Astrocyte (in vitro differentiated cells and primary cell): Measurements from ENCODE around the gene CADM1. TPM values are rescaled to one million over a fixed set of nuclear protein-coding genes. Genes with fewer than 3 reads are reported as not detected.

Experiments used
- DNase-seq: peaks from one replicate; pipeline ENCODE4 v3.0.0-alpha.2; 2010; ENCODE audit warnings: low read depth
- FAIRE-seq: peaks from 2 replicates; lab custom pipeline; 2011; peaks lifted over from hg19 to GRCh38; lab: Jason Lieb, UNC
- H2AFZ ChIP-seq: 2 replicates; pipeline ENCODE4 v1.6.0; 2012; ENCODE audit warnings: low read depth, low read length, inconsistent platforms
- H3K27ac ChIP-seq: 2 replicates; pipeline ENCODE4 v1.5.1; 2011; ENCODE audit warnings: low read depth, low read length, inconsistent platforms
- H3K27me3 ChIP-seq: 2 replicates; pipeline ENCODE4 v1.6.0; 2011; ENCODE audit warnings: low read length, inconsistent platforms; ENCODE audit not compliant: insufficient read depth
- H3K36me3 ChIP-seq: 2 replicates; pipeline ENCODE4 v1.5.1; 2011; ENCODE audit warnings: low read length, inconsistent platforms; ENCODE audit not compliant: insufficient read depth
- H3K4me1 ChIP-seq: 2 replicates; pipeline ENCODE4 v1.5.1; 2011; ENCODE audit warnings: low read length, inconsistent platforms; ENCODE audit not compliant: insufficient read depth
- H3K4me2 ChIP-seq: 2 replicates; pipeline ENCODE4 v1.6.0; 2012; ENCODE audit warnings: low read length, inconsistent platforms
- H3K4me3 ChIP-seq: 2 replicates; pipeline ENCODE4 v1.5.1; 2011; ENCODE audit warnings: low read depth, mild to moderate bottlenecking, low read length, inconsistent platforms; ENCODE audit not compliant: insufficient read depth
- H3K79me2 ChIP-seq: 2 replicates; pipeline ENCODE4 v1.6.0; 2012; ENCODE audit warnings: mild to moderate bottlenecking, low read length, inconsistent platforms; ENCODE audit not compliant: insufficient read depth
- H3K9ac ChIP-seq: 2 replicates; pipeline ENCODE4 v1.6.0; 2012; ENCODE audit warnings: mild to moderate bottlenecking, low read length, inconsistent platforms
- H3K9me3 ChIP-seq: 2 replicates; pipeline ENCODE4 v1.5.1; 2012; ENCODE audit warnings: low read depth, mild to moderate bottlenecking, low read length, inconsistent platforms; ENCODE audit not compliant: insufficient read depth
- H4K20me1 ChIP-seq: 2 replicates; pipeline ENCODE4 v1.6.0; 2012; ENCODE audit warnings: low read length, inconsistent platforms; ENCODE audit not compliant: insufficient read depth
- H3K27ac Mint-ChIP-seq: one replicate; pipeline ENCODE4 v1.8.0; 2021; ENCODE audit warnings: mild to moderate bottlenecking, mixed read lengths; ENCODE audit not compliant: unreplicated experiment
- H3K27me3 Mint-ChIP-seq: one replicate; pipeline ENCODE4 v1.8.0; 2021; ENCODE audit warnings: low read depth, mixed read lengths; ENCODE audit not compliant: unreplicated experiment
- H3K36me3 Mint-ChIP-seq: one replicate; pipeline ENCODE4 v1.8.0; 2021; ENCODE audit warnings: low read depth, mixed read lengths; ENCODE audit not compliant: unreplicated experiment
- H3K4me1 Mint-ChIP-seq: one replicate; pipeline ENCODE4 v1.8.0; 2021; ENCODE audit warnings: low read depth, mixed read lengths; ENCODE audit not compliant: unreplicated experiment
- H3K4me3 Mint-ChIP-seq: one replicate; pipeline ENCODE4 v1.8.0; 2021; ENCODE audit warnings: mild to moderate bottlenecking, moderate library complexity, mixed read lengths; ENCODE audit not compliant: unreplicated experiment
- H3K9me3 Mint-ChIP-seq: one replicate; pipeline ENCODE4 v1.8.0; 2021; ENCODE audit warnings: mild to moderate bottlenecking, mixed read lengths; ENCODE audit not compliant: unreplicated experiment
- EZH2 ChIP-seq: IDR thresholded peaks from 2 replicates; pipeline ENCODE4 v1.6.1; 2012; ENCODE audit warnings: mild to moderate bottlenecking, low read length, inconsistent platforms; ENCODE audit not compliant: insufficient read depth
- total RNA-seq: library from RNA; stranded (reverse); gene quantifications from 2 replicates; pipeline ENCODE4 v1.2.1, GENCODE V29; 2021
- TF ChIP-seq, protein P1 (sequence below): IDR thresholded peaks from 2 replicates; pipeline ENCODE4 v1.5.1; 2011; ENCODE audit warnings: low read depth, mild to moderate bottlenecking, inconsistent platforms, low read length, moderate library complexity; ENCODE audit not compliant: insufficient read depth

CADM1 gene
- total RNA-seq, 1 donor from 2014 or later, result 414 TPM

GRCh38 chr11:115430345-115430744, 73.9 kb downstream of the CADM1 start:
- no peak overlapping the region for H3K4me2 ChIP-seq
- H3K79me2 ChIP-seq, result peaks cover 7% of the 10 kb centered on the region
- H3K27me3 ChIP-seq, result no peaks in the 10 kb centered on the region
- H3K27me3 Mint-ChIP-seq, result no peaks in the 10 kb centered on the region
- no peak overlapping the region for H3K4me3 ChIP-seq
- no peaks in the 10 kb centered on the region for H3K36me3 ChIP-seq
- H3K4me3 Mint-ChIP-seq, result no peak overlapping the region
- H3K9ac ChIP-seq, result no peak overlapping the region
- DNase-seq (no peak), FAIRE-seq (no peak)
- peaks cover 16% of the 10 kb centered on the region for H4K20me1 ChIP-seq
- H3K27ac Mint-ChIP-seq, result no peak overlapping the region
- TF ChIP-seq, protein P1, sequence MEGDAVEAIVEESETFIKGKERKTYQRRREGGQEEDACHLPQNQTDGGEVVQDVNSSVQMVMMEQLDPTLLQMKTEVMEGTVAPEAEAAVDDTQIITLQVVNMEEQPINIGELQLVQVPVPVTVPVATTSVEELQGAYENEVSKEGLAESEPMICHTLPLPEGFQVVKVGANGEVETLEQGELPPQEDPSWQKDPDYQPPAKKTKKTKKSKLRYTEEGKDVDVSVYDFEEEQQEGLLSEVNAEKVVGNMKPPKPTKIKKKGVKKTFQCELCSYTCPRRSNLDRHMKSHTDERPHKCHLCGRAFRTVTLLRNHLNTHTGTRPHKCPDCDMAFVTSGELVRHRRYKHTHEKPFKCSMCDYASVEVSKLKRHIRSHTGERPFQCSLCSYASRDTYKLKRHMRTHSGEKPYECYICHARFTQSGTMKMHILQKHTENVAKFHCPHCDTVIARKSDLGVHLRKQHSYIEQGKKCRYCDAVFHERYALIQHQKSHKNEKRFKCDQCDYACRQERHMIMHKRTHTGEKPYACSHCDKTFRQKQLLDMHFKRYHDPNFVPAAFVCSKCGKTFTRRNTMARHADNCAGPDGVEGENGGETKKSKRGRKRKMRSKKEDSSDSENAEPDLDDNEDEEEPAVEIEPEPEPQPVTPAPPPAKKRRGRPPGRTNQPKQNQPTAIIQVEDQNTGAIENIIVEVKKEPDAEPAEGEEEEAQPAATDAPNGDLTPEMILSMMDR, result no peak
- TF ChIP-seq EZH2, result no peak
- no peaks in the 10 kb centered on the region for H3K4me1 ChIP-seq
- H3K4me1 Mint-ChIP-seq, result peaks cover 6% of the 10 kb centered on the region
- no peak overlapping the region for H2AFZ ChIP-seq
- peaks cover 7% of the 10 kb centered on the region for H3K36me3 Mint-ChIP-seq
- H3K9me3 ChIP-seq, result no peaks in the 10 kb centered on the region
- H3K27ac ChIP-seq, result no peak overlapping the region
- H3K9me3 Mint-ChIP-seq, result no peaks in the 10 kb centered on the region

- H3K36me3 Mint-ChIP-seq, result peaks cover 9% of the 10 kb centered on the region
- no peak overlapping the region for H3K27ac Mint-ChIP-seq
- H3K27me3 ChIP-seq, result no peaks in the 10 kb centered on the region
- peaks cover 4% of the 10 kb centered on the region for H3K4me1 Mint-ChIP-seq
- H3K9me3 ChIP-seq, result no peaks in the 10 kb centered on the region
- TF ChIP-seq, protein P1, result no peak
- no peak for TF ChIP-seq EZH2
- H3K9me3 Mint-ChIP-seq, result no peaks in the 10 kb centered on the region
- H3K9ac ChIP-seq, result no peak overlapping the region
- DNase-seq (no peak), FAIRE-seq (no peak)
- no peak overlapping the region for H3K27ac ChIP-seq
- H3K79me2 ChIP-seq, result peaks cover 7% of the 10 kb centered on the region
- H3K4me2 ChIP-seq, result no peak overlapping the region
- no peaks in the 10 kb centered on the region for H3K4me1 ChIP-seq
- H4K20me1 ChIP-seq, result peaks cover 18% of the 10 kb centered on the region
- no peaks in the 10 kb centered on the region for H3K27me3 Mint-ChIP-seq
- H2AFZ ChIP-seq, result no peak overlapping the region
- no peak overlapping the region for H3K4me3 ChIP-seq
- H3K36me3 ChIP-seq, result no peaks in the 10 kb centered on the region
- H3K4me3 Mint-ChIP-seq, result no peak overlapping the region
Measured at GRCh38 chr11:115428306-115428705, 75.9 kb downstream of the CADM1 start.

- DNase-seq (no peak), FAIRE-seq (no peak)
- H4K20me1 ChIP-seq, result peaks cover 23% of the 10 kb centered on the region
Measured at GRCh38 chr11:115425816-115426215, 78.4 kb downstream of the CADM1 start.

More at GRCh38 chr11:115425816-115426215, 78.4 kb downstream of the CADM1 start:
- Histone ChIP-seq H3K9ac (no peak overlapping the region), H3K4me2 (no peak overlapping the region), H3K27me3 (no peaks in the 10 kb centered on the region), H3K27ac (no peak overlapping the region), H3K79me2 (no peaks in the 10 kb centered on the region), H2AFZ (no peak overlapping the region), H3K9me3 (no peaks in the 10 kb centered on the region), H3K4me3 (no peak overlapping the region), H3K4me1 (no peaks in the 10 kb centered on the region), H3K36me3 (no peaks in the 10 kb centered on the region)
- Mint-ChIP-seq H3K27ac (no peak overlapping the region), H3K9me3 (no peaks in the 10 kb centered on the region), H3K27me3 (no peaks in the 10 kb centered on the region), H3K4me3 (no peak overlapping the region), H3K4me1 (peaks cover 19% of the 10 kb centered on the region), H3K36me3 (peaks cover 7% of the 10 kb centered on the region)
- TF ChIP-seq, protein P1, result no peak
- no peak for TF ChIP-seq EZH2
